Liver (tissue), 3 donors: ENCODE measurements around the gene PRIMA1.

Experiments
- ATF3 ChIP-seq: IDR thresholded peaks from 2 replicates; pipeline ENCODE4 v1.6.1; 2016; ENCODE audit warnings: antibody characterized with exemption
- CTCF ChIP-seq: fragments of 150-350 bp; IDR thresholded peaks from 2 replicates; pipeline ENCODE4 v1.5.1; 2017; ENCODE audit warnings: improper control_type of control experiment, low read depth, low read length; ENCODE audit not compliant: missing input control
- EGR1 ChIP-seq, 2 donors: IDR thresholded peaks; 2 replicates each; pipeline ENCODE4 v1.6.1; 2016 to 2018; ENCODE audit warnings: antibody characterized with exemption in 2 of 2, low read depth in 2 of 2
- FOXA1 ChIP-seq: IDR thresholded peaks from 2 replicates; pipeline ENCODE4 v1.6.1; 2016; ENCODE audit warnings: antibody characterized with exemption
- GABPA ChIP-seq, 2 donors: IDR thresholded peaks in 1 of 2; conservative IDR thresholded peaks in 1 of 2; 2 replicates each; pipeline ENCODE4 v1.6.1; 2016; ENCODE audit warnings: antibody characterized with exemption in 2 of 2, mild to moderate bottlenecking in 1 of 2, moderate library complexity in 1 of 2
- JUND ChIP-seq, 2 donors: IDR thresholded peaks; 2 replicates each; pipeline ENCODE4 v1.6.1; 2016; ENCODE audit warnings: antibody characterized with exemption in 2 of 2
- MAX ChIP-seq: IDR thresholded peaks from 2 replicates; pipeline ENCODE4 v1.6.1; 2016; ENCODE audit warnings: antibody characterized with exemption
- RAD21 ChIP-seq, 2 donors: IDR thresholded peaks; 2 replicates each; pipeline ENCODE4 v1.6.1; 2016; ENCODE audit warnings: antibody characterized with exemption in 2 of 2, mild to moderate bottlenecking in 2 of 2
- REST ChIP-seq: IDR thresholded peaks from 2 replicates; pipeline ENCODE4 v1.6.1; 2016; ENCODE audit warnings: antibody characterized with exemption, mild to moderate bottlenecking
- SP1 ChIP-seq: IDR thresholded peaks from 2 replicates; pipeline ENCODE4 v1.6.1; 2018; ENCODE audit warnings: antibody characterized with exemption, mild to moderate bottlenecking
- TAF1 ChIP-seq: conservative IDR thresholded peaks from 2 replicates; pipeline ENCODE4 v1.6.1; 2016; ENCODE audit warnings: antibody characterized with exemption, mild to moderate bottlenecking
- ZBTB33 ChIP-seq: IDR thresholded peaks from 2 replicates; pipeline ENCODE4 v1.6.1; 2016; ENCODE audit warnings: antibody characterized with exemption
- donor health status: healthy.
- donor health status: healthy.

GRCh38 chr14:93720981-93721483 lies 67.3 kb downstream of the PRIMA1 start:
- no peak for TF ChIP-seq CTCF
- TF ChIP-seq MAX = no peak
- no peak for TF ChIP-seq JUND (IDR thresholded peaks at IDR 0.05)
- no peak for TF ChIP-seq SP1
- no peak for TF ChIP-seq TAF1
- no peak for TF ChIP-seq EGR1 (IDR thresholded peaks at IDR 0.05; ENCODE audit: low read depth in 2 of 2)
- TF ChIP-seq ZBTB33 = no peak
- no peak for TF ChIP-seq RAD21 (IDR thresholded peaks at IDR 0.05)
- no peak for TF ChIP-seq ATF3
- no peak for TF ChIP-seq GABPA (IDR thresholded peaks at IDR 0.05 in 1 of 2, conservative IDR thresholded peaks at IDR 0.05 in 1 of 2)
- TF ChIP-seq REST = no peak
- TF ChIP-seq FOXA1 = no peak
